KOPT-K1 (cell line): Measurements from ENCODE around the gene UBE4A.

Experiments used
- H3K27ac ChIP-seq: fragments of 200-600 bp; sonication (generic); 2 replicates; pipeline ENCODE4 v1.5.1; 2016; ENCODE audit warnings: antibody characterized with exemption, mild to moderate bottlenecking, low read depth, low read length; ENCODE audit not compliant: poor library complexity, severe bottlenecking
- H3K36me3 ChIP-seq: fragments of 200-600 bp; sonication (generic); 2 replicates; pipeline ENCODE4 v1.5.1; 2017; ENCODE audit warnings: antibody characterized with exemption, mild to moderate bottlenecking, low read length, moderate library complexity; ENCODE audit not compliant: insufficient read depth
- H3K9me3 ChIP-seq: fragments of 200-600 bp; sonication (generic); 2 replicates; pipeline ENCODE4 v1.5.1; 2017; ENCODE audit warnings: antibody characterized with exemption, low read length, mild to moderate bottlenecking; ENCODE audit not compliant: insufficient read depth, poor library complexity, severe bottlenecking

UBE4A gene

DNA sequence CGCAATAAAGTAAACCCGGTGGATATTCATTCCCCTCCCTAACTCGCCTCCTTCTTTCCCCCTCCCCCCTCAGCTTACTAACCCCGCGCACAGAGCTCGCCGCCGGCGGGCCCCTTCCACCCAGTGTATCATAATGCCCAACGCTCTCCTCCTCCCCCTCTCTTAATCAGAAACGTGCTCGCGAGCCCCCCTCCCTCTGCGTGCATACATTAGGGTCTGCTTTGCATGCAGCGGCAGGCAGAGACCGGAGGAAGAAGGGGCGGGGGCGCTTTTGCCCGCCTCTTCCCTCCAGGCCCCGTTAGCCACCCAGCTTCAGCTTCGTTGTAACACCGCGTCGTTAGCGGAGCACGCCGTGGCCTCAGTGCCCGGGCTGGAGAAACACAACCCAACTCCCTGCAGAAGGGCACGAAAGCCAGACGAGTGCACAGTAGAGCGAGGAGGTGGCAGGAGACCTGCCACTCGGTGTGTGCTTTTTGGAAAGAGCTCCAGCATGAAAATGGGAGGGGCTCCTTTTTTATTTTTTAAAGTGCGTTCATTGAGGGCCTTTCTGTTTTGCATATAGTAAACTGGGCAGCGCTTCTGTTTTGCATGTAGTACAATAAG lies 76.0 kb downstream of the UBE4A start:
- H3K36me3 ChIP-seq: peaks cover 15% of the 10 kb centered on the region
- H3K27ac ChIP-seq: peak overlapping the region; percentile 89
- no peaks in the 10 kb centered on the region for H3K9me3 ChIP-seq

GRCh38 chr11:118435893-118436624 lies 76.7 kb downstream of the UBE4A start, which contains the start of gene KMT2A:
Gene KMT2A (plus strand): TSS chr11:118436492. CDS start chr11:118436513, 21 bp downstream.
- no peaks in the 10 kb centered on the region for H3K9me3 ChIP-seq
- H3K27ac ChIP-seq: peak within 1 kb of the TSS; percentile 89
- peaks cover 22% of the 10 kb centered on the region for H3K36me3 ChIP-seq

DNA sequence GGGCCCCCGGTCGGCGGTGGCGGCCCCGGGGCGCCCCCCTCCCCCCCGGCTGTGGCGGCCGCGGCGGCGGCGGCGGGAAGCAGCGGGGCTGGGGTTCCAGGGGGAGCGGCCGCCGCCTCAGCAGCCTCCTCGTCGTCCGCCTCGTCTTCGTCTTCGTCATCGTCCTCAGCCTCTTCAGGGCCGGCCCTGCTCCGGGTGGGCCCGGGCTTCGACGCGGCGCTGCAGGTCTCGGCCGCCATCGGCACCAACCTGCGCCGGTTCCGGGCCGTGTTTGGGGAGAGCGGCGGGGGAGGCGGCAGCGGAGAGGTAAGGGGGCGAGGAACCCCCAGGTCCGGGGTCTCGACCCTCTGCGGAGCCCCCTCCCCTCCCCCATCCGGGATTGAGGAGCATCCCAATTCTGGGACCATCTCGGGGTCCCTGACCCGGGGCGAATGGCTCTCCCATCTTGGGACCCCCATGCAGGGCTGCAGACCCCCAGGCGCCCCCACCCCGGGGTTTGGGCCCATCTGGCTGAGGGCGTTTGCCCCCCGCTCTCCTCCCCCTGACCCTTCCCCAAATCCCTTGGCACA lies 77.3 kb downstream of the UBE4A start:
- Histone ChIP-seq H3K27ac (peak overlapping the region; percentile 89), H3K36me3 (peaks cover 28% of the 10 kb centered on the region), H3K9me3 (no peaks in the 10 kb centered on the region)

DNA sequence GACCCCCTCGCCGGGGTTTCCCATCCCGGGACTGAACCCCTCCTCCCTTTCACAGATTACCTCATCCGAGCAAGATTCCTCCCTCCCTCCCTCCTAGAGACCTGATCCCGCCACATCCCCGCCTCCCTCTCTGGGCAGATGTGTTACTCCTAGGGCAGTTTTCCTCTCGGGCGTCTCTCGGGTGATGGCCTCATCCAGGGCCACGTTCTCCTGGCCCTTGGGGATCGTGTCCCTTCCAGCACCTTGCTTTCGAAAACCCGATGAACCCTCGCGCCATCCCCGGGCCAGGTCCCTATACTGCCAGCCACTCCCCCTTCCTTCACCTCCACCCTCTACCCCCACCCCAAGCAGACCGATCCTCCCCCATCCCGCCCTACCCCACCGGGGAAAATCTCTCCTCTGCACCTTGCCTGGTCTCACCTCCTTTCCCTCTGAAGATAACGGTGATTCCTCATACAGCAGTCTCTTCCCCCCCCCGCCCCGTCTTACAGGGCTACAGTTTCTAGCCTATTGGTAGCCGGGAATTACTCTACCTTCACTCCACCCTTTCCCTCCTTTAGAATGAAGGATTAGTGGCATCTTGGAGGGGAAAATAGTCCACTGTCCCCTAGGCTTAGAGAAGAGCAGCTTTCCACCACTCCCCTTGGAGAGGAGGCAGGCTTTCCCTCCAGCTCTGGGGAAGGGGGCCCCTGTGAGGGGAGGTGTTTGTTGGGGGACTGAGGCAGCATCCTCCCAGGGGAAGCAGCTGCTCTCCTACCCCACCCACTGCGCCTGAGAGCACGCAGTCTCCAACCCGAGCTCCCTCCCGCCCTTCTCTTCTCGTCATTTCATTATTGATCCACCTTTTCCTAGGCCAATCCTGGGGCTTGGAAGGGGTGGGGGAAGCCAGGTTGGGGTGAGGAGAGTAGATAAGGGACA lies 78.1 kb downstream of the UBE4A start:
- Histone ChIP-seq H3K9me3 (no peaks in the 10 kb centered on the region), H3K36me3 (peaks cover 36% of the 10 kb centered on the region), H3K27ac (peak overlapping the region; percentile 89)

DNA sequence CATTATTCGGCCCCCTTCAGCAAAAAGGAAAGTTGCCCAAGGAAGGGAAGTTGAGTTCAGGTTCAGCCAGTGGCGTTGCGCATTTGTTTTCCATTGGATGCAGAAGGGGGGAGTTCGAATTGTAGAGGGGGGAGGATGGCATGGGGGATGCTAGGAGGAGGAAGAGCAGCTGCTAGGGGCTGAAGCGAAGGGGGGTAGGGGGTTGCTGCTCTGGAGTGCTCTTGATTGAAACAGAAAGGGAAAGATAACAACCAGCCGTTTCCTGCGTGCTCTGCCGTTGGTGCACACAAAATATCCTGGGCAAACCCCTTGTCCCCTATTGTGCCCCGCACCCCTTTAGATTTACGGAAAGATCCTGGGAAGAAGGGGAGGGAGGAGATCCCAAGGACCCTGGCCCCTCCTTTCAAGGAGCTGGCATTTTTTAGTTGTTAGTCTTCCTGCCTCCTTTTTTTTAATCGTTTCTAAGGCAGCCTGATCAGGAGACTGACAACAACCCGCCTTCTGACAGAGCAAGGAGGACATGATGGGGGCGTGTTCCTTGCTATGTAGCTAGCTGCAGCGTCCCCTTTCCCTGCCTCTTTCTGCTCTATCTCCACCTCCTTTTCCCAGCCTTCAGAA lies 79.0 kb downstream of the UBE4A start:
- H3K36me3 ChIP-seq: peaks cover 45% of the 10 kb centered on the region
- peak overlapping the region; percentile 89 for H3K27ac ChIP-seq
- no peaks in the 10 kb centered on the region for H3K9me3 ChIP-seq

DNA sequence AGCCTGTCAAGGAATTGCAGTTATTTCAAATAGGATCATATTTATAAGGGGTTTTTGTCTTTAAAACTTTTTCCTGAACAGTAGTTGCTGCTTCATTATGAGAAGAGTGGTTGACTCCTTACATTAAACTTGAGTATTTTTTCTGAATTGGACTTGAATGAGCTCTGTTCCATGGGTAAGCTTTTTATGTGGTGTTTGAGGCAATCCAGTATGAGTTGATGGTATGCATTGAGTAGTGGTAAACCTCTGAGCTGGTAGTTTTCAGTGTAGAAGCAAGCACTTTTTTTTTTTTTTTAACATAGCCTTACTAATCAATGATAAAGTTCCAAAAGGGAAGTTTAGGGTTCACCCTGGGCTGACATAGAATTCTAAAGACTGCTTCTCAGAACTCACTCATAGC lies 80.2 kb downstream of the UBE4A start:
- H3K9me3 ChIP-seq: no peaks in the 10 kb centered on the region
- peaks cover 57% of the 10 kb centered on the region for H3K36me3 ChIP-seq
- peak overlapping the region; percentile 89 for H3K27ac ChIP-seq

GRCh38 chr11:118441770-118442275 lies 82.4 kb downstream of the UBE4A start:
- Histone ChIP-seq H3K36me3 (peaks cover 78% of the 10 kb centered on the region), H3K27ac (no peak overlapping the region), H3K9me3 (no peaks in the 10 kb centered on the region)

GRCh38 chr11:118442301-118442700 lies 82.9 kb downstream of the UBE4A start:
- Histone ChIP-seq H3K36me3 (peaks cover 83% of the 10 kb centered on the region), H3K27ac (no peak overlapping the region), H3K9me3 (no peaks in the 10 kb centered on the region)

DNA sequence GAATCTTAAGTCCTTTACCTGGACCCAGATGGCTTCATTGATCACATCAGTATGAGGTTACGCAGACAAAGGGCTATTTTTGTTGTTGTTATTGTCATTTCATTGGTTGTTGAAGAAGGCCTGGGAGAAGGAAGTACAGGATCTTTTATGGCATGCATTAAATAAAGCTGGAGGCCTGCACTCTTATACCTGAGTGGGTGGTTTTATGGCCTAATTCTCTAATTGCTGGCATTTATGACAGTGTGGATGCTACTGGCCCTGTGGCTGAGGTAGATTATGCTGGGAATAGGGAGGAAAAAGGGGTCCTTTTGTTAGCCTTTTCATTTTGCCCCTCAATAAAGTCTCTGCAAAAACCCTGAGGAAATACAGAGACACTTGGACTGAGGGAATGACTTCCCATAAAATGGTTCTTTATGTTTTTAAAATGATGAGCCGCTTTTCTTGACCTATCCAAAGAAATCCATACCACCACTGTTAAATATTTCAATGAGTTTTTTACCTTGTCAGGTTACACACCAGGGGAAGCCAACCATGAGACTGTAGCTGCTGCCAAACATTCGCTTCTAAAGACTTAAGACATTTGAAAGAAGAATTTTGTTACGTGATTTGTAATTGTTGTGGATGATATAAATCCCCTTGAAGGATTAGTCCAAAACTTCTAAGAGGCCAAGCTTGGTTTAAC lies 83.6 kb downstream of the UBE4A start:
- H3K36me3 ChIP-seq: peaks cover 91% of the 10 kb centered on the region
- H3K27ac ChIP-seq: no peak overlapping the region
- H3K9me3 ChIP-seq: no peaks in the 10 kb centered on the region

DNA sequence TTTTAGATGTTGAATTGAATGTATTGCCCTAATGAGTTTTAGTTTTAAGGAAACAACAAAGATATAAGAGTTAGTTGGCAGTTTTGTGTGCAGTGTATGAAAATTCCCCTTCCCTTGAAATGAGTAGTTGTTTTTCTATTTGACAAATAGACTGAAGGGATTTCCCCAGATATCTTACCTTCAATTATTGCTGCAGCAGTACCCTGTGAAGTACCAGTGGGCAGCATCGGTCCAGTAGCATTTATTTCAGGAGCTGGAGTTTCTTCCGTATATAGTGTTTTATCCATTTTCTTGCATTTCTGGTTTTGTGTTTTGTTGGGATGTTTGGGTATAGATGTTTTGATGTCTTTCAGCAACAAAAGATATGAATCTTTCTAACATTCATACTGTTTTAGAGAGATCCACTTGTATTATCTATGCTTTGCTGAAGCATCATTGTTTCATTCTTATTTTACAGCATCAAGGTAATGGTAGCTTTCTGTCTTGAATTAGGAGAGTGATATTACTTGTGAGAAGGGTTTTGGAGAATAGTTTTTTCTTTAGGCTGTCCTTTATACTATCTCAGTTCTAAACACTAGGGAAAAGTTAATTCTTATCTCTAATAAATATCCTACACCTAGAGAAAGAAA lies 84.3 kb downstream of the UBE4A start:
- H3K27ac ChIP-seq: no peak overlapping the region
- H3K9me3 ChIP-seq: no peaks in the 10 kb centered on the region
- H3K36me3 ChIP-seq: peaks cover 97% of the 10 kb centered on the region

- peaks cover 88% of the 10 kb centered on the region for H3K36me3 ChIP-seq
- H3K27ac ChIP-seq: no peak overlapping the region
- no peaks in the 10 kb centered on the region for H3K9me3 ChIP-seq
These were observed 88.0 kb downstream of the UBE4A start for GRCh38 chr11:118447423-118447822.

GRCh38 chr11:118448294-118448693 lies 88.9 kb downstream of the UBE4A start:
- peaks cover 88% of the 10 kb centered on the region for H3K36me3 ChIP-seq
- no peaks in the 10 kb centered on the region for H3K9me3 ChIP-seq
- H3K27ac ChIP-seq: no peak overlapping the region
